NCI-H146 treated with DMSO at 0.1 percent for 48 hours (cell line): ENCODE results near the gene CHKA.
"Not testable (repeated sequence)": the region's sequence is repeated elsewhere in the genome, so short reads cannot be mapped to it uniquely, and the experiment has no call there.

Experiments
- DNase-seq: peaks from one replicate; lab custom pipeline; 2025; ENCODE audit not compliant: unreplicated experiment; lab: John Stamatoyannopoulos, UW

Gene CHKA

GRCh38 chr11:68116974-68117373 lies 4.2 kb downstream of the CHKA start:
- DNase-seq, result no peak

GRCh38 chr11:68116126-68116525 lies 5.1 kb downstream of the CHKA start:
- DNase-seq, result no peak

GRCh38 chr11:68115285-68115684 lies 5.9 kb downstream of the CHKA start:
- no peak for DNase-seq

GRCh38 chr11:68113986-68114385 lies 7.2 kb downstream of the CHKA start:
- no peak for DNase-seq

GRCh38 chr11:68107689-68108088 lies 13.5 kb downstream of the CHKA start:
- no peak for DNase-seq

- no peak for DNase-seq
These were observed 14.8 kb downstream of the CHKA start for GRCh38 chr11:68106165-68106940.

GRCh38 chr11:68099474-68100405 lies 21.4 kb downstream of the CHKA start:
- no peak for DNase-seq

- no peak for DNase-seq
These were observed 22.1 kb downstream of the CHKA start for GRCh38 chr11:68099057-68099456.

- no peak for DNase-seq
These were observed 24.2 kb downstream of the CHKA start for GRCh38 chr11:68096962-68097361.

GRCh38 chr11:68093565-68093964 lies 27.6 kb downstream of the CHKA start:
- no peak for DNase-seq

GRCh38 chr11:68092946-68093345 lies 28.2 kb downstream of the CHKA start:
- DNase-seq, result not testable (repeated sequence)

GRCh38 chr11:68092411-68092810 lies 28.8 kb downstream of the CHKA start:
- DNase-seq, result no peak

GRCh38 chr11:68090706-68091105 lies 30.5 kb downstream of the CHKA start:
- no peak for DNase-seq

- no peak for DNase-seq
These were observed 30.9 kb downstream of the CHKA start for GRCh38 chr11:68090287-68090686.

GRCh38 chr11:68089679-68090078 lies 31.5 kb downstream of the CHKA start:
- DNase-seq, result no peak

GRCh38 chr11:68083517-68083916 lies 37.7 kb downstream of the CHKA start:
- DNase-seq, result no peak

- no peak for DNase-seq
These were observed 38.7 kb downstream of the CHKA start for GRCh38 chr11:68082481-68082880.

- no peak for DNase-seq
These were observed 39.5 kb downstream of the CHKA start for GRCh38 chr11:68081691-68082090.

GRCh38 chr11:68080860-68081259 lies 40.3 kb downstream of the CHKA start:
- DNase-seq, result no peak

- DNase-seq, result no peak
These were observed 43.3 kb downstream of the CHKA start for GRCh38 chr11:68077617-68078582.
